Measurements from ENCODE around the gene HOXA5. TPM values are rescaled to one million over a fixed set of nuclear protein-coding genes. Genes with fewer than 3 reads are reported as not detected.

HOXA5 gene
- total and polyA plus RNA-seq, 2 of the 8 experiments (the other 6 are each of a cell fraction or from before 2014, with no cell fraction given), result not detected

DNA sequence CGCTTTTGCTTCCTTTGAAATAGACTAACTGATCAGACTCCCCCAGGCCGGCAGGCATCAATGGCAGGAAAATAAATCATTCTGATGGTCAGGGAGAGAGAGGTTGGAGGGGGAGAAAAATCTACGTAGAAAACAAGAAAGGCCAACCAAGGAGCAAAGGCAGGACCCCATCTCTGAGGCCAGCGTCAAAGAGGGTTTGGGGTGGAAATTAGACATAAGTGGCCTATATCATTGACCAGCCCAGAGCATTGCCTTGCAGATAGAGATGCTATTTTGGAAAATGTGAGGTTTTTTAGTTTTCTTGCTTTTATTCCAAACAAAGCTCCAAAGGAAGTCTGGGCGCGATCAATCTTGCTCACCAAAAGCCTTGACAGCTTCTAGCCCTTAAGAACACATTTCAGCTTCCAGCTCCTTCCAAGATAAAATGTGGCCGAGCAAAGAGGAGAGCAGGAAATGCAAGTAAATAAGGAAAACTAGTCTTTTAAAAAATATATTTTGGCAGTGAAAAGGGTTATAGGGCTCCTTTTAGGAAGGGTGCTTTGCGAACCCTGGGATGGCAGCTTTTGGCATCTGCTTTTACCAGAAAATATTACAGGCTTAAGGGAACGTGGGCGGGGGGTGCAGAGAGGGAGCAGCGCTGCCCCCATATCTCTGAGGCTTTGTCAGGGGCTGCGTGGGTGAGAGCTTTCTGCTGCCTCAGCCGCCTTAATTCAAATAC lies 39.0 kb downstream of the HOXA5 start:
- H3K27ac ChIP-seq (ENCODE audit: low read depth, low read length), result no peak overlapping the region

More for the DNA sequence above, 39.0 kb downstream of the HOXA5 start:
- CTCF ChIA-PET (ENCODE audit: partially characterized antibody), result interaction anchor here (0.9 to 1.2 kb wide), 4 partner anchors 8 to 16 kb away, joined by 3 to 5 read pairs (median 3); no protein-coding TSS in a partner anchor
- peaks cover 0 to 14% (median 10%) of the 10 kb centered on the region in 4 experiments; a peak in 6 of 7 replicates for H3K4me1 ChIP-seq (replicated peaks in 1 of 4; ENCODE audit: control insufficient read depth in 3 of 4, insufficient read depth in 4 of 4, low read length in 3 of 4)
- no peak overlapping the region for H3K56ac ChIP-seq (replicated peaks; ENCODE audit: insufficient read length, low read depth, low read length)
- H3K4me2 ChIP-seq (ENCODE audit: insufficient read depth in 1 of 2, low read depth in 2 of 2, low read length in 2 of 2), result no peak overlapping the region
- no peak overlapping the region for H4K91ac ChIP-seq (replicated peaks; ENCODE audit: insufficient read length, low read length)
- no peak overlapping the region for H2BK5ac ChIP-seq (ENCODE audit: low read depth, low read length)
- no peak overlapping the region for H4K5ac ChIP-seq (ENCODE audit: insufficient read length, low read depth, low read length)
- no peaks in the 10 kb centered on the region for H3K79me2 ChIP-seq (ENCODE audit: control insufficient read depth in 1 of 2, insufficient read depth in 2 of 2, low read length in 2 of 2)
- no peak overlapping the region for H3K18ac ChIP-seq (ENCODE audit: extremely low read depth, low read length)
- H2AFZ ChIP-seq (ENCODE audit: low read length), result no peak overlapping the region
- TF ChIP-seq SAP30 (IDR thresholded peaks at IDR 0.05; ENCODE audit: insufficient read depth, insufficient replicate concordance, low read length), result no peak
- peak; percentile 78 for TF ChIP-seq RNF2 (IDR thresholded peaks at IDR 0.05; ENCODE audit: borderline replicate concordance, low read depth, low read length, missing control alignments, poor library complexity, severe bottlenecking)
- no peak for TF ChIP-seq EGR1 (IDR thresholded peaks at IDR 0.05; ENCODE audit: borderline replicate concordance, low read depth, low read length)
- WGBS, 2 experiments (ENCODE audit: extremely low coverage in 1 of 2, insufficient coverage in 1 of 2, insufficient read length in 1 of 2, insufficient replicate concordance in 2 of 2, low coverage in 1 of 2, low lambda C conversion rate in 2 of 2, missing lambda C conversion rate in 1 of 2), result 25% methylated on average over 13 of the region's 13 CpGs; no CpG with 5 or more reads in 1 of the 2 experiments
- no peak overlapping the region for H3K4ac ChIP-seq (replicated peaks; ENCODE audit: insufficient read length, low read depth, low read length)
- H2BK120ac ChIP-seq (replicated peaks; ENCODE audit: low read depth, low read length), result no peak overlapping the region
- no peak overlapping the region for H3K14ac ChIP-seq (ENCODE audit: insufficient read length)
- 0 out of 2 replicates have a peak, but pooled peaks cover 1% of the 10 kb centered on the region for H3K23me2 ChIP-seq (ENCODE audit: low read depth, low read length)
- POLR2A ChIA-PET (ENCODE audit: partially characterized antibody), result interaction anchor here (1.1 to 2.8 kb wide), 2 partner anchors 8 to 11 kb away, joined by 3 to 6 read pairs; partner anchors contain the start of gene HOXA1
- no peak for FAIRE-seq
- no peak overlapping the region for H2BK12ac ChIP-seq (ENCODE audit: low read depth, low read length)
- DNase-seq (ENCODE audit: low read depth in 1 of 2, low spot score in 2 of 2), result no peak
- H3K27me3 ChIP-seq (replicated peaks in 1 of 4; ENCODE audit: control insufficient read depth in 3 of 4, extremely low read depth in 1 of 4, insufficient read depth in 3 of 4, low read length in 3 of 4), result peaks cover 94 to 100% (median 98%) of the 10 kb centered on the region in 4 experiments
- H3K36me3 ChIP-seq (ENCODE audit: control insufficient read depth in 2 of 4, insufficient read depth in 4 of 4, low read length in 3 of 4), result peaks cover 0 to 11% (median 0%) of the 10 kb centered on the region in 4 experiments; a peak in 1 of 8 replicates
- no peak overlapping the region for H2BK20ac ChIP-seq (ENCODE audit: low read length)
- H2BK15ac ChIP-seq (ENCODE audit: low read length), result no peak overlapping the region
- no peaks in the 10 kb centered on the region for H3K9me3 ChIP-seq (ENCODE audit: insufficient read depth in 2 of 2, low read depth in 1 of 2, low read length in 1 of 2)
- H3K23ac ChIP-seq (ENCODE audit: insufficient read length), result no peak overlapping the region
- no peak overlapping the region for H3K4me3 ChIP-seq (ENCODE audit: extremely low read depth in 1 of 4, insufficient read depth in 2 of 4, low read depth in 3 of 4, low read length in 4 of 4)
- no peaks in the 10 kb centered on the region for H3K79me1 ChIP-seq (ENCODE audit: low read depth, low read length)
- H4K20me1 ChIP-seq (replicated peaks in 1 of 2; ENCODE audit: control insufficient read depth in 1 of 2, insufficient read depth in 2 of 2, low read length in 2 of 2), result peaks cover 17 to 37% of the 10 kb centered on the region in 2 experiments
- H2AK5ac ChIP-seq (ENCODE audit: low read depth, low read length), result 0 out of 2 replicates have a peak overlapping the region, but pooled peaks have one; percentile 53
- no peak overlapping the region for H3K9ac ChIP-seq (replicated peaks in 1 of 4; ENCODE audit: extremely low read depth in 1 of 4, low read depth in 3 of 4, low read length in 3 of 4)
- no peak overlapping the region for H4K8ac ChIP-seq (ENCODE audit: extremely low read depth, insufficient read depth, low read length)
